Muscle layer of duodenum (tissue), 2 donors: Measurements from ENCODE around the gene ZSCAN29.
A peak's percentile ranks its signal among the peaks of the same experiment; 100 is the strongest.

ENCODE experiments used
- H3K27ac ChIP-seq: one replicate; pipeline ENCODE4 v1.7.0; 2013; ENCODE audit warnings: mild to moderate bottlenecking, low read length
- H3K27me3 ChIP-seq: one replicate; pipeline ENCODE4 v1.7.0; 2013; ENCODE audit warnings: low read depth, mild to moderate bottlenecking, control low read depth, low read length
- H3K36me3 ChIP-seq, 2 donors: one replicate each; pipeline ENCODE4 v1.7.0; 2013; ENCODE audit warnings: low read length in 2 of 2, control low read depth in 1 of 2, mild to moderate bottlenecking in 1 of 2; ENCODE audit not compliant: insufficient read depth in 2 of 2, control insufficient read depth in 1 of 2
- H3K4me1 ChIP-seq, 2 donors: one replicate each; pipeline ENCODE4 v1.7.0; 2013; ENCODE audit warnings: low read length in 2 of 2, mild to moderate bottlenecking in 2 of 2, control low read depth in 1 of 2, moderate library complexity in 1 of 2; ENCODE audit not compliant: insufficient read depth in 2 of 2, control insufficient read depth in 1 of 2
- H3K4me3 ChIP-seq, 2 donors: one replicate each; pipeline ENCODE4 v1.7.0; 2013; ENCODE audit warnings: low read length in 2 of 2, low read depth in 1 of 2, mild to moderate bottlenecking in 1 of 2
- H3K9me3 ChIP-seq, 2 donors: one replicate each; pipeline ENCODE4 v1.7.0; 2013; ENCODE audit warnings: low read length in 2 of 2, control low read depth in 1 of 2, mild to moderate bottlenecking in 1 of 2; ENCODE audit not compliant: control insufficient read depth in 1 of 2
- donor health status: healthy.

The ZSCAN29 gene

GRCh38 chr15:43346305-43346704, 24.5 kb downstream of the ZSCAN29 start:
- Histone ChIP-seq H3K4me1 (no peaks in the 10 kb centered on the region), H3K4me3 (no peak overlapping the region), H3K27ac (no peak overlapping the region), H3K9me3 (no peaks in the 10 kb centered on the region), H3K27me3 (no peaks in the 10 kb centered on the region), H3K36me3 (peaks cover 13 to 36% of the 10 kb centered on the region in 2 donors)

- peak overlapping the region; percentile 88 for H3K27ac ChIP-seq
- no peaks in the 10 kb centered on the region for H3K9me3 ChIP-seq
- peak overlapping the region; percentile 81 to 91 for H3K4me3 ChIP-seq
- H3K4me1 ChIP-seq, result peaks cover 12 to 15% of the 10 kb centered on the region in 2 donors
- no peaks in the 10 kb centered on the region for H3K27me3 ChIP-seq
- H3K36me3 ChIP-seq, result peaks cover under 1 to 5% of the 10 kb centered on the region in 2 donors
Observed at GRCh38 chr15:43330780-43331087, 40.1 kb downstream of the ZSCAN29 start.

- no peaks in the 10 kb centered on the region for H3K9me3 ChIP-seq
- peaks cover 0 to 5% of the 10 kb centered on the region in 2 donors for H3K36me3 ChIP-seq
- peaks cover 12 to 15% of the 10 kb centered on the region in 2 donors for H3K4me1 ChIP-seq
- peak within 1 kb of the TSS; percentile 88 for H3K27ac ChIP-seq
- no peaks in the 10 kb centered on the region for H3K27me3 ChIP-seq
- peak within 1 kb of the TSS; percentile 81 to 91 for H3K4me3 ChIP-seq
Observed at GRCh38 chr15:43329960-43330779, 40.7 kb downstream of the ZSCAN29 start, which contains the start of gene LCMT2. Gene LCMT2 (minus strand): TSS chr15:43330573. CDS start chr15:43330489, 84 bp downstream.

- peaks cover 0 to 5% of the 10 kb centered on the region in 2 donors for H3K36me3 ChIP-seq
- peak overlapping the region; percentile 88 for H3K27ac ChIP-seq
- H3K27me3 ChIP-seq, result no peaks in the 10 kb centered on the region
- peaks cover 12 to 15% of the 10 kb centered on the region in 2 donors for H3K4me1 ChIP-seq
- H3K4me3 ChIP-seq, result peak overlapping the region; percentile 81 to 91
- no peaks in the 10 kb centered on the region for H3K9me3 ChIP-seq
Observed at GRCh38 chr15:43329217-43329959, 41.5 kb downstream of the ZSCAN29 start.

DNA sequence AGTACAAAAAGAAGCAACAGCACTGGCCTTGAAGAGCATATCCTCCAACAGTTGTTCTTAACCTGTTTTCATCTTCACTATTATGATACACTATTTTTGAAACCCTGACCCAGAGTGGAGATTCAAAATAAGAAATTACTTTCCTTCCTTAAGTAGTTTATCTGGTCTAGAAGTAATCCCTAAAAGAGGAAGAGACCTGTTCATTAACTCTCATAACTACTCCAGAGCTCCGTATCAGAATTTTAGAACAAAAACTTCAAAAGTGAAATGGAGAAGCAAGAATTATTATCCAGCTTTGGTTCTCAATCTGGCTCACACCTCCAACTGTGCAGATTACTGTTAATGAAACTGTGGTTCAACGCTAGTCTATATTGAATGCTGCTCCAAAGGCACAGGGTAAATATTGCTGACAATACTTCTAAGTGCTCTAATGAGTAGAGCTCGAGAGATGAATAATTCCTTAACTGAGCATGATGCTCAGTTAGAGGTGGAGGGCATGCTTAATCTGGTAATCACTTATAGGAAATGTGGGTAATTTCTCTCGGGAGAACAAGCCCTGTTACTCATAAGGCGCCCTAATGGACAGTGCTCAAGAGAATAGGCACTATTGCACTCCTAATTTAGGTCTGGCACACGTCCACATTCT, 45.7 kb downstream of the ZSCAN29 start:
- Histone ChIP-seq H3K4me1 (peaks cover 12 to 15% of the 10 kb centered on the region in 2 donors), H3K4me3 (no peak overlapping the region), H3K9me3 (no peaks in the 10 kb centered on the region), H3K27me3 (no peaks in the 10 kb centered on the region), H3K36me3 (peaks cover 0 to 5% of the 10 kb centered on the region in 2 donors), H3K27ac (no peak overlapping the region)

GRCh38 chr15:43318990-43319771, 51.7 kb downstream of the ZSCAN29 start:
- H3K9me3 ChIP-seq, result no peaks in the 10 kb centered on the region
- H3K4me3 ChIP-seq, result no peak overlapping the region
- H3K4me1 ChIP-seq, result no peaks in the 10 kb centered on the region
- no peaks in the 10 kb centered on the region for H3K36me3 ChIP-seq
- H3K27me3 ChIP-seq, result no peaks in the 10 kb centered on the region
- no peak overlapping the region for H3K27ac ChIP-seq

GRCh38 chr15:43317566-43318184, 53.2 kb downstream of the ZSCAN29 start:
- H3K9me3 ChIP-seq, result no peaks in the 10 kb centered on the region
- H3K4me1 ChIP-seq, result no peaks in the 10 kb centered on the region
- H3K27me3 ChIP-seq, result no peaks in the 10 kb centered on the region
- H3K27ac ChIP-seq, result no peak overlapping the region
- H3K4me3 ChIP-seq, result no peak overlapping the region
- no peaks in the 10 kb centered on the region for H3K36me3 ChIP-seq

DNA sequence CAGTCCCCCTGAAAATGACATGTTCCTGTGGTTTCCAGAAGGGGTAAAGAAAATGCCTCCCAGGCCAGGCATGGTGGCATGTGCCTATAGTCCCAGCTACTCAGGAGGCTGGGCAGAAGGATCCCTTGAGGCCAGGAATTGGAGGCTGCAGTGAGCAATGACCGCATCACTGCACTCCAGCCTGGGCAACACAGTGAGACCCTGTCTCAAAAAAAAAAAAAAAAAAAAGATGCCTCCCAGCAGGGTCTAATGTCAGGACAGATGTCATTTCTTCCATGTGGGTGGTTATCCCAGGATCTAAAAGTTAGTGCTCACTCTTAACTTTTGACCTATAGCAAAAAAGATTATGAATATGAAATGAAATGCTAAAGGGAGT, 53.9 kb downstream of the ZSCAN29 start:
- Histone ChIP-seq H3K27ac (no peak overlapping the region), H3K27me3 (no peaks in the 10 kb centered on the region), H3K4me3 (no peak overlapping the region), H3K9me3 (no peaks in the 10 kb centered on the region), H3K4me1 (no peaks in the 10 kb centered on the region), H3K36me3 (no peaks in the 10 kb centered on the region)

GRCh38 chr15:43316016-43316970, 54.5 kb downstream of the ZSCAN29 start:
- no peaks in the 10 kb centered on the region for H3K9me3 ChIP-seq
- no peaks in the 10 kb centered on the region for H3K4me1 ChIP-seq
- no peak overlapping the region for H3K27ac ChIP-seq
- no peaks in the 10 kb centered on the region for H3K27me3 ChIP-seq
- H3K36me3 ChIP-seq, result no peaks in the 10 kb centered on the region
- no peak overlapping the region for H3K4me3 ChIP-seq

DNA sequence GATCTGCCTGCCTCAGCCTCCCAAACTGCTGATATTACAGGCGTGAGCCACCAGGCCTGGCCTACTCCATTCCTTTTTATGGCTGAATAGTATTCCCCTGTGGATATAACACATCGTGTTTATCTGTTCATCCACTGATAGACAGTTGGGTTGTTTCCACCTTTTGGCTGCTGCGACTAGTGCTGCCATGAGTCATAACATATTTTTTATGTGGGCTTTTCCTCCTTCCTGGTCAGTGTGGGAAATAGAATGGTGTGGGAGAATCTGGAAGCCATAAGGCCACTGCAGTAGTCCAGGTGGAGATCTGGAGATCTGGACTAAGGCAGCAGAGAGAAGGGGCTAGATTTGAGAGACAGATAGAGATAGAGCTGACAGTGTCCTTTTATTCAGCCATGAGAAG, 56.7 kb downstream of the ZSCAN29 start:
- Histone ChIP-seq H3K27me3 (no peaks in the 10 kb centered on the region), H3K36me3 (no peaks in the 10 kb centered on the region), H3K27ac (no peak overlapping the region), H3K9me3 (no peaks in the 10 kb centered on the region), H3K4me3 (no peak overlapping the region), H3K4me1 (no peaks in the 10 kb centered on the region)
